ENCODE data around the gene MAP4K2.

Gene MAP4K2

GRCh38 chr11:64831411-64831891 is 28.4 kb upstream of the MAP4K2 start:
- Histone ChIP-seq H3K27ac (no peak overlapping the region), H3K36me3 (ENCODE audit: control insufficient read depth, insufficient read depth, low read length) (no peaks in the 10 kb centered on the region), H3K4me3 (ENCODE audit: low read depth, low read length) (no peak overlapping the region), H3K27me3 (ENCODE audit: control insufficient read depth, insufficient read depth, low read length) (no peaks in the 10 kb centered on the region), H3K9ac (no peak overlapping the region), H3K4me1 (no peaks in the 10 kb centered on the region), H3K79me2 (no peaks in the 10 kb centered on the region), H3K9me3 (ENCODE audit: control insufficient read depth, low read length) (no peaks in the 10 kb centered on the region), H2AFZ (no peak overlapping the region), H3K4me2 (ENCODE audit: low read length) (no peak overlapping the region)
- TF ChIP-seq, protein P1, sequence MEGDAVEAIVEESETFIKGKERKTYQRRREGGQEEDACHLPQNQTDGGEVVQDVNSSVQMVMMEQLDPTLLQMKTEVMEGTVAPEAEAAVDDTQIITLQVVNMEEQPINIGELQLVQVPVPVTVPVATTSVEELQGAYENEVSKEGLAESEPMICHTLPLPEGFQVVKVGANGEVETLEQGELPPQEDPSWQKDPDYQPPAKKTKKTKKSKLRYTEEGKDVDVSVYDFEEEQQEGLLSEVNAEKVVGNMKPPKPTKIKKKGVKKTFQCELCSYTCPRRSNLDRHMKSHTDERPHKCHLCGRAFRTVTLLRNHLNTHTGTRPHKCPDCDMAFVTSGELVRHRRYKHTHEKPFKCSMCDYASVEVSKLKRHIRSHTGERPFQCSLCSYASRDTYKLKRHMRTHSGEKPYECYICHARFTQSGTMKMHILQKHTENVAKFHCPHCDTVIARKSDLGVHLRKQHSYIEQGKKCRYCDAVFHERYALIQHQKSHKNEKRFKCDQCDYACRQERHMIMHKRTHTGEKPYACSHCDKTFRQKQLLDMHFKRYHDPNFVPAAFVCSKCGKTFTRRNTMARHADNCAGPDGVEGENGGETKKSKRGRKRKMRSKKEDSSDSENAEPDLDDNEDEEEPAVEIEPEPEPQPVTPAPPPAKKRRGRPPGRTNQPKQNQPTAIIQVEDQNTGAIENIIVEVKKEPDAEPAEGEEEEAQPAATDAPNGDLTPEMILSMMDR (IDR thresholded peaks at IDR 0.05): no peak

DNA sequence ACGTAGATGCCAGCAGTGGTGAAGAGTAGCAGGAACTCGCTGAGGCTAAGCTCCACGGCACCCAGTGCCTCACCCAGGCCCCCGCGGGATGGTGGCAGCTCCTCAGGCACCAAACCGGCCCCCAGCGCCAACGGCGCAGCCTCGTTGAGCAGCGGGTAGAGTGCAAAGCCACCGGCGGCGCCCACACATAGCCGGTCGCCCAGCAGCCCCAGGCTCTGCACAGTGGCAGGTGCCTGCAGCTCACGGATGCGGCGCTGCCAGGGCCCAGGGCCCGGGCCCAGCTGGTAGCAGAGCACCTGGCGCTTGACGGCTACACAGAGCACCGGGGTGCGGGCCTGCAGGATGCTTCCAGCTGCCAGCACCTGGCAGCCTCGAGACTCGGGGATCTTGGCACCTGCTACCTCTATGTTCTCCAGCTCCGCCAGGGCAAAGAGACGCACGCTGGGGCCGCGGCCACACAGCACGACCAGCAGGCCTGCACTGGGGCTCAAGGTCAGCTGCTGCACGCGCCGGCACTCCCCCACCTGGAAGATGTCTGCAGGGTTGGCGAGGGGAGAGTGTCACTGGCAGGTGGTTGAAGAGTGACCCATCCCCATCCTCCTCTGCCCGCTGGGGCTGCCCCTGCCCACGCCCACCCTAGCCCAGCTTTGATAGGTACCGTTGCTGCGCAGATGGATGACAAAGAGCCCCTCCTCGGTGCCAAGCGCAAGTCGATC is 26.7 kb upstream of the MAP4K2 start:
- Histone ChIP-seq H3K27ac (no peak overlapping the region), H3K27me3 (ENCODE audit: control insufficient read depth, insufficient read depth, low read length) (no peaks in the 10 kb centered on the region), H3K4me3 (ENCODE audit: low read depth, low read length) (no peak overlapping the region), H3K4me1 (no peaks in the 10 kb centered on the region), H2AFZ (no peak overlapping the region), H3K79me2 (no peaks in the 10 kb centered on the region), H3K9ac (no peak overlapping the region), H3K9me3 (ENCODE audit: control insufficient read depth, low read length) (no peaks in the 10 kb centered on the region), H3K36me3 (ENCODE audit: control insufficient read depth, insufficient read depth, low read length) (no peaks in the 10 kb centered on the region), H3K4me2 (ENCODE audit: low read length) (no peak overlapping the region)
- TF ChIP-seq, protein P1 (IDR thresholded peaks at IDR 0.05): no peak

DNA sequence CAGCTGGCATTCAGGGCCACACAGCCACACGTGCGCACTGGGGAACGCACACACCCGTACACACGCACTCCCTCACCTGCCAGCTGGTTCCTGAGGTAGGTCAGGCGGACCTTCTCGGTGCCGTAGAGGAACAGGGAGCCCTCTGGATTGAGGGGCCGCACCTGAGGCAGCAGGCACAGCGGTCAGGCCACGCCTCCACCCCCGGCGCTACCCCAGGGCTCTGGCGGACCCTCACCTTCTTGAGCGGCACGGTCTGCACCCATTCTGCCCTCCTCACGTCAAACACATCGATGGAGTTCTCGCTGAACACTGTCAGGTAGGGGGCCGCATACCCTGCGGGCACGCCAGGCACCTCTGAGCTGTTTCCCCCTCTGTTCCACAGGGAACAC is 24.4 kb upstream of the MAP4K2 start:
- no peaks in the 10 kb centered on the region for H3K36me3 ChIP-seq (ENCODE audit: control insufficient read depth, insufficient read depth, low read length)
- H3K27me3 ChIP-seq (ENCODE audit: control insufficient read depth, insufficient read depth, low read length): no peaks in the 10 kb centered on the region
- no peak overlapping the region for H3K9ac ChIP-seq
- no peaks in the 10 kb centered on the region for H3K4me1 ChIP-seq
- H3K4me3 ChIP-seq (ENCODE audit: low read depth, low read length): no peak overlapping the region
- H2AFZ ChIP-seq: no peak overlapping the region
- no peak overlapping the region for H3K27ac ChIP-seq
- TF ChIP-seq, protein P1 (IDR thresholded peaks at IDR 0.05): no peak
- no peaks in the 10 kb centered on the region for H3K9me3 ChIP-seq (ENCODE audit: control insufficient read depth, low read length)
- H3K4me2 ChIP-seq (ENCODE audit: low read length): no peak overlapping the region
- no peaks in the 10 kb centered on the region for H3K79me2 ChIP-seq

DNA sequence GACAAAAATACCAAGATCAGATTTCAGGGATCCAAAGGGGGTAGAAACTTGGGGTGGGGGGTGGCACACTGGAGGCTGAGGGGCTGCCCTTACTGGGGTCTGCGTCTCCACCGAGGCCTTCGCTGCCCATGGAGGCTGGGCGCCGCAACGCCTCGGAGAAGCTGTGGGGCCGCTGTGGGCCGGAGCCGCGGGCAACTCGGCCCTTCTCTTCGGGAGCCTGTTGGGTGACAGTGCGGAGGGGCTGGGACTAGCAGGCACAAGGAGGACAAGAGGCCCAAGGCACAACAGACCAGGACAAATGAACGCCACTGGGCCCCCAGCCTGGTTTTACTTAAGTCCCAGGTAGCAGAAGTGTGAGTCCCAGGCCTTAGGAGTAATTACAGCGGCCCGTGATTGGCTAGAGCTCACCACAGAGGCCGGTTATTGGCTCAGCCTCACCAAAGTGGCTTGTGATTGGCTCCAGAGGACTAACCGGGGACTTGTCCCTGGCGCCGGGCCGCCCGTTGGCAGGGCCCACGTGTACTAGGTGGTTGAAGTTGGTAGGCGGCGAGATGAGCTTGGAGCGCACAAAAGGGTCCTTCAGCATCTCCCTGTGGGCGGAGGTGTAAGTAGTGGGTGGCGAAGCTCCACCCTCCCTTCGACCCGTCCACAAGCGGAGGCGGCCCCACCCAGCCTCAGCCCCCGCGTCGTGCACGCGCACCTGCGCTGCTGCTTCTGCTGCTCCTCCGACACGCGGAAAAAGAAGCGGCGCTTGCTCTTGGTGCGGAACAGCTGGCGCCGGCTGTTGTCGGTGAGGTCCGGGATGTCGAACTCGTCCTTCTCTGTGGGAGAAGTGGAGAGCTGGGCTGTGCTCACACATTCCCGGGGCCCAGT is 23.8 kb upstream of the MAP4K2 start:
- no peaks in the 10 kb centered on the region for H3K36me3 ChIP-seq (ENCODE audit: control insufficient read depth, insufficient read depth, low read length)
- no peak overlapping the region for H3K27ac ChIP-seq
- no peaks in the 10 kb centered on the region for H3K9me3 ChIP-seq (ENCODE audit: control insufficient read depth, low read length)
- H2AFZ ChIP-seq: no peak overlapping the region
- H3K9ac ChIP-seq: no peak overlapping the region
- no peaks in the 10 kb centered on the region for H3K79me2 ChIP-seq
- no peaks in the 10 kb centered on the region for H3K4me1 ChIP-seq
- no peaks in the 10 kb centered on the region for H3K27me3 ChIP-seq (ENCODE audit: control insufficient read depth, insufficient read depth, low read length)
- no peak overlapping the region for H3K4me3 ChIP-seq (ENCODE audit: low read depth, low read length)
- no peak overlapping the region for H3K4me2 ChIP-seq (ENCODE audit: low read length)
- TF ChIP-seq, protein P1 (IDR thresholded peaks at IDR 0.05): no peak
